HS-5 (cell line): Measurements from ENCODE around the gene EPHB1.
"Not testable (repeated sequence)": the region's sequence is repeated elsewhere in the genome, so short reads cannot be mapped to it uniquely, and the experiment has no call there.

Source experiments
- DNase-seq: peaks from one replicate; pipeline ENCODE4 v3.0.0-alpha.2; 2012; ENCODE audit warnings: low read depth

EPHB1 gene

GRCh38 chr3:134952371-134952770 is 157.3 kb downstream of the EPHB1 start:
- no peak for DNase-seq

GRCh38 chr3:134955874-134956273 is 160.8 kb downstream of the EPHB1 start:
- DNase-seq: no peak

DNA sequence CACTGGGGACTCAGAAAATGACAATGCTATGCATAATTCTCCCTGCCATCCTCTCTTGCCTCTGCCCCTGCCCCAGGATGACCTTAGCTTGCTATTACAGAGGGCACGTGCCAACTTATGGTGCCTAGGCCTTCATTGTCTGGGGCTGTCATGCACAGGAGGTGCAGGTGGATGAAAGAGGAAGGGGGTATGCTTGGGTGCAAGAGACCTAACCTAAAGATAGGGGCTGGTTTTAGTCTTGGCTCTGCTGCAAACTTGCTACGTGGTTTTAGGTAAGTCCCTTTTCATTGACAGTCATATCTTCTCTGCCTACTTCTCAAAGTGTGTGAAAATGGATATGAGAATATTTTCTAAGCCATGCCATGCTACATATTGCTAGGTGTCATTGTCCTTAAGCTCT is 161.3 kb downstream of the EPHB1 start:
- DNase-seq: no peak

DNA sequence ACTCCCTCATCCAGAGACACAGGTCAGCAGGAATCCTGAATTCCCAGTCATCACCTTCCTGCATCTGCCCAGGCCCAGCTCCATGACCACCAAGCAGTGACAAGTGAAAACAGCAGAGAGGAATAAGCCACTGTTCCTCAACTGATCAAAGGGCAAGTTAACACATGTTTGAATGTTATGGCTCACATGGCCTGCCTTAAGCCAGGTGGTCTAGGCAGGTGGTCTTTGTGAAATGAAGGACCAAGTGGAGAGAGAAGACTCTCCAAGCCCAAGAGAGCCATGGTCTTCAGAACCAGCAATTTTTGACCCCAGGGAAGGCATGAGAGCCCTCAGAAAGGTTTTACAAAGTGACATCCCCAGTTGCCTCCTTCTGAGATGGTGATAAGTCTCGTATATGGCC is 161.8 kb downstream of the EPHB1 start:
- DNase-seq: no peak

DNA sequence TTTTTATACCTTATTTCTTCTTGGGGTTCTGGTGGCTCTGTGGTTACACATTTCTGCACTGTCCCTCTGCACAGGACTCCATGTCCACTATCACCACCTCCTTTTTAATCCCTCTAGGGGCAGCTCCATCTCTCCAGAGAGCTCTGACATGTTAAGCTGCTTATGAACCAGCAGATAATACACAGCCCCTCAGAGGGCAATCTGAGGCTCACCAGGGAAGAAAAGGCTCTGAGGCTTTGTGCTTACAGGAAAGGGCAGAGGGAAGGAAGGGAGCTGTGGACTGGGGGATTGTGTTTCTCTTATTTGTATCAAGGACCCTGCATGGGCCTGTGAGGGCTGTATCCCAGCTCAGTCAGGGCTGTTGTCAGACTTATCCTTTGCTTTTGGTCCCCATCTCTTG is 164.5 kb downstream of the EPHB1 start:
- no peak for DNase-seq

GRCh38 chr3:134964226-134964625 is 169.2 kb downstream of the EPHB1 start:
- DNase-seq: no peak

DNA sequence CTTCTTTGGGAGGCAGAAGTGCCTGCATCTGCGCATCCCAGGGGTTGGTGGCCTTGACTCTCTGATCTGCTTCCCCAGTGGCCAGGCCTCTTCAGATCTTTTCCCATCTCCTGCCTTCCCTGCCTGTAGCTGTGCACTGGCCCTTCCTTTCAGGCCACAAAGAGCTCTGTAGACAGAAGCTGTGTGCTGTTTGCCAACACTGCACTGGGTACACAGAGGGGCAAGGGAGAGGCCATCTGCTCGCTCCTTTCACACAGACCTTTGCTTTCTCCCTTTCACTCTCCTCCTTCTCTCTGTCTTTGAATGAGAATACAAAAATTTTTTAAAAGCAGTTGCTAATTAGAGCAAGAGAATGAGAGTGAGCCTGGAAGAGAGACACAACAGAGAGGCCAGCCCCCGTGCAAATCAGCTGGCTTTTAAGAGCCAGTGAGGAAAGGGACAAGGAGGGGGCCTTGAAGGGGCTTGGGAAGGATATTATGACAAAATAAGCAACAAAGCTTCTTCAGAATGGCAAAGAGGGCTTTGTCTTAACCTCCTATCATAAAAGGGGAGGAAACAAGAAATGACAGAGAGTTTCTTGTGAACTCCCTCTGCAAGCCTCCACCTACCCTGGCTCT is 170.9 kb downstream of the EPHB1 start:
- no peak for DNase-seq

GRCh38 chr3:134970895-134971294 is 175.8 kb downstream of the EPHB1 start:
- DNase-seq: no peak

DNA sequence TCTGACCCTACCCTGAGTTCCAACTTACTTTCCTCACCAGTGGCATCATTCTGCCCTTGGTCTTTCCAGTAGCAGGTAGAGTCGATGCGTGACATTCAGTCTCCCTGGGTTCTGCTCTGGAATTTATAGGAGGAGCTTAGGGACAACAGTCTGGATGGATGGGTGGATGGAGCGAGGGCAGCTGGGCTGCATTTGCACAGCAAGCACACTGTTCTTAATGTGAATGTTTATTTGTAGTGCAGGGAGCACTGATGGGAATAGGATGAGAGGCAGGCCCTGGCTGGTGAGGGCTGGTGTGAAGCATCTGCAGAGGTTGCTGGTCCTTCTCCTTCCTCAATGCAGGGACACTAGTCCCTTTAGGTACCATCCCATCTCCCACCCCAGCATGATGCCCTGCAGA is 176.2 kb downstream of the EPHB1 start:
- no peak for DNase-seq

GRCh38 chr3:134971907-134972306 is 176.8 kb downstream of the EPHB1 start:
- not testable (repeated sequence) for DNase-seq

DNA sequence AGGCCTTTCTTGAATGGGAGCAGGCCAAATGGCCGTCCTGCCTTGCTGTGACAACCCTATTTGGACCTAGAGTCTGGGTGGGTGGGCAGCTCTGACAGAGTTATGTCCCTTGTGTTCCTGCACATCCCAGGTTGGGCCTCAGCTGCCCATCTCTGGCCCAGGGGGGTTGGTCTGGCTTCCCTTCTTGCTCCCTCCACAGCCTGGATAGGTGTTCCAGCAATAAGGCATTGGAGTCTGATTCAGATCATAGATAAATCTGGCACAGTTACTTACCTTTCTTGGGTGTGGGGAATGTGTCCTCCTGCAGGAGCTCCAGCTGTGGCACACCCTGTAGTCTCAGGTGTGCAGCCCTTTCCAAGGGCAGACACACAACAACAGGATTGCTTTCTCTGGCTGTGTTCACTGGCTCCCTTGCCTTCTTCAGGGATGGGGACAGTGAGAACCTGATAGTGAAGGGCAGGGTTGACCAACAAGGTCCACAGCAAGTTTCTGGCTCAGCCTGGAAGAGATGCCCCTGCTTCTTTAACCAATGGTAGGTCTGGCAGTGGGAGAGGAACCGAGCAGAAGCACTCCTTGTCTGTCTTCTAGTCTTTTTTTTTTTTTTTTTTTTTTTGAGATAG is 177.9 kb downstream of the EPHB1 start:
- DNase-seq: no peak

- no peak for DNase-seq
Measured at GRCh38 chr3:134974624-134975023, 179.6 kb downstream of the EPHB1 start.

GRCh38 chr3:134976948-134977347 is 181.9 kb downstream of the EPHB1 start:
- no peak for DNase-seq

- no peak for DNase-seq
Measured at GRCh38 chr3:134978658-134979057, 183.6 kb downstream of the EPHB1 start.

GRCh38 chr3:134985864-134986715 is 191.0 kb downstream of the EPHB1 start:
- peak; percentile 23 for DNase-seq

DNA sequence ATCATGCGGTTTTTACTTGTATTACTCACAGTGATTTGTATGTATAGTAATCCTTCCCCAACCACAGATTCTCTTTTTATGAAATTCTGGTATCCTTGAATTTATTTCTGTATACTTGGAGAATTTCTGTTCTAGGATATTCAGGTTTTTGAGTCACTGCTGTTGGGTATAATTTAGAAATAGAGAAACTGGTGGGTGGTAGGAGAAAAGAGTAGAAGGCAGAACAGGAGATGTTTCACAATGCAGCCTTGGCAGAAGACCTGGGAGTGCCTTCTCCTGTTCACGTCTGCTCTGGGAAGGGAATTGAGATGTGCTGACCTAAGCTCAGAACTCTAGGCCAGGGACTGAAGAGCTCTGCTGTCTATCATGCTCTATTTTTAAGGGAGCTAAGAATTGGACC is 193.6 kb downstream of the EPHB1 start:
- DNase-seq: no peak

DNA sequence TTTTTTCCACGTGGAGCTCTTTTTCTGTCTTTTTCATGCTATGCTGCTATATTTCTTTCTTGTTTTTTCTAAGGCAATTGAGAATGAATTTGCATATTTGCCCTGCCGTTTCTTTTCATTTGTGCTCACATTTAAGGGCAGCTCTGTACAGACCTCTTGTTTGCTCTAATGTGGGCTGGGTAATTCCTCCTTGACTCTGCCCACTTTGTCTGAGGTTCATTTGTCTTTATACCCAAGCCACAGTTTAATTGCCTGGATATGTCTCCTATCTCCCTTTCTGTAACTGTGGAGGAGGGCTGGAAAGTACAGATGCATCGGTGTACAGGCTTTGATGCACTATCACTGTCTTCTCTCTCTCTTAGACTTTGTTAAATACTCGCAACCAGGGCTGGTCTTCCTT is 195.9 kb downstream of the EPHB1 start:
- DNase-seq: no peak

GRCh38 chr3:134991472-134992010 is 196.5 kb downstream of the EPHB1 start:
- DNase-seq: no peak

DNA sequence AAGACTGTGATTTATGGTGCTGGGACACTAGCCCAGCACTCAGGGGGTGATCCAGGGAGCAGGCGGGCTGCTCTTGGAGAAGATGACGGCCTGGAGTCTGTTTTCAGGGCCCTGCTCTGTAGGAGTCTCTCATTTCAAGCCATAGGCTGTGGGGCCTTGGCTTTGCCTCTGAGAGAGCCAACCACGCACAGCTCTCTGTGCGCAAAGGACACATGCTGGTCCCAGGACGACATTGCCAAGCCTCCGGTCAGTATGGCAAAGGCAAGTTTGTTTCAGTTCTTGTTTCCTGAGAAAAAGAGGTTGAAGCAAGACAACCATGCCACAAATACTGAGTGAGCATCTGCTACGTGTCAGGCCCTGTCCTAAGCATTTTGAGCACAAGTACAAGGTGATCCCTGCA is 197.1 kb downstream of the EPHB1 start:
- no peak for DNase-seq

DNA sequence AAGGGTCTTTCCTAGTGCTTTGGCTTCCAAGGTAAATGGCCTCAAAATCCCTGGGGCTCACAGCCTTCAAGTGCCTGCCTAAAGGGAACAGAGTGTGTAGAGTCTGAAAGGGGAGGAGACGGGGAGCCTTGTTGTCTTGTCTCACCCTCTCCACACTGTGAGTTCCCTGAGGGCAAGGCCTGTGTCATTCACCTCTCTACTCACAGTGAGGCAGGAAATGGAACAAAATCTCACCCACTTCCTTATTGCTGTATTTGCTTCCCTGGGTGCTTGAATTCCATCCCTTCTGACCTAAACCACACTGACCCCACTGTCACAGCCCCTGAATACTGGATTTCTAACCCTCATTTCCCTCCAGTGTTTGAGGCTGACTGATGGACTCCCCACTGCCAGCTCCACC is 197.5 kb downstream of the EPHB1 start:
- no peak for DNase-seq

- DNase-seq: no peak
Measured at GRCh38 chr3:134993011-134993410, 198.0 kb downstream of the EPHB1 start.

DNA sequence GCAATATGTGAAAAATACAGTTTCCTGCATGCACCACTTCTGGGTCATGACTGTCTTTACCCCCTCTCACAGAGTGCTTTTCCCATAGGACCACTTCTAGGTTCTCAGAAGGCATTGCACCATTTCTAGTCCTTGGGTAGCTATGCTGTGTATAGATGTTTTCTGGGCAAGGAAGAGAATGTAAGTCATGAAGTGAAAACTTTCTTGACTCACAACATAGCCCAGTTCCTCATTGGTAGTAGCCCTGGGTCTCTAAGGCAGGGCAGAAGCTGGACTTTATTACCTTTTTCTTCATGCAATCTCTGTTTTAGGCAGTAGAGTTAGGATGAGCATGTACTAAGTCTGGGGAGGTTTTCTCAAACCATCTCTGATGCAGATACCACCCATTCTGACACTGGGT is 203.1 kb downstream of the EPHB1 start:
- no peak for DNase-seq

GRCh38 chr3:134998855-134999254 is 203.8 kb downstream of the EPHB1 start:
- no peak for DNase-seq
